GM12878 (cell line): ENCODE results near the gene ABCA3. TPM values are rescaled to one million over a fixed set of nuclear protein-coding genes. Genes with fewer than 3 reads are reported as not detected.

Source experiments
- ATAC-seq: fragments of 200-7000 bp; cut with Tn5 transposase; 3 replicates; pipeline ENCODE4 v1.9.1; 2020; ENCODE audit warnings: mild to moderate bottlenecking, moderate library complexity
- BruUV-seq: library from RNA; stranded (reverse); fragments of 400-500 nt; replicated peaks from 2 replicates; lab custom pipeline; 2021; lab: Mats Ljungman, UMichigan
- CTCF ChIA-PET: fragments of 300-600 bp; sonication (Branson Sonifier 250); formaldehyde crosslinking; extraction: SDS; loops from one replicate; lab custom pipeline; 2021; ENCODE audit warnings: inconsistent platforms; lab: Yijun Ruan, JAX
- POLR2A ChIA-PET: fragments of 350-600 bp; formaldehyde crosslinking; extraction: SDS; loops from one replicate; lab custom pipeline; 2021; ENCODE audit warnings: inconsistent platforms; lab: Charles Lee
- RAD21 ChIA-PET: fragments of 300-600 bp; sonication (Branson Sonifier 250); formaldehyde crosslinking; loops from one replicate; lab custom pipeline; 2023; ENCODE audit warnings: antibody characterized with exemption; ENCODE audit not compliant: unreplicated experiment; lab: Charles Lee
- SMC1A ChIA-PET: fragments of 300-600 bp; sonication (Branson Sonifier 250); formaldehyde crosslinking; loops from one replicate; lab custom pipeline; 2023; ENCODE audit not compliant: unreplicated experiment, uncharacterized antibody; lab: Charles Lee
- DNase-seq: peaks from one replicate; pipeline ENCODE4 v3.0.0-alpha.2; 2011; ENCODE audit warnings: low read depth, low spot score
- FAIRE-seq: peaks from 3 replicates; lab custom pipeline; 2011; peaks lifted over from hg19 to GRCh38; lab: Jason Lieb, UNC
- H2AFZ ChIP-seq: 2 replicates; pipeline ENCODE4 v1.6.0; 2011; ENCODE audit warnings: low read depth, low read length, control low read depth; ENCODE audit not compliant: control insufficient read depth
- H3K27ac ChIP-seq: 2 replicates; pipeline ENCODE4 v1.5.1; 2011; ENCODE audit warnings: control low read depth; ENCODE audit not compliant: control insufficient read depth, insufficient read depth
- H3K27me3 ChIP-seq, 2 experiments: replicated peaks in 1 of 2; 2 replicates each; pipeline versions ENCODE4 v1.6.0 to v1.6.1; 2011; ENCODE audit warnings: low read length in 1 of 2; ENCODE audit not compliant: control insufficient read depth in 2 of 2, insufficient read depth in 2 of 2
- H3K36me3 ChIP-seq, 2 experiments: 2 replicates each; pipeline ENCODE4 v1.5.1; 2011; ENCODE audit warnings: low read length in 1 of 2; ENCODE audit not compliant: control insufficient read depth in 2 of 2, insufficient read depth in 2 of 2
- H3K4me1 ChIP-seq: 2 replicates; pipeline ENCODE4 v1.6.1; 2011; ENCODE audit warnings: mild to moderate bottlenecking, low read length, moderate library complexity, mixed read lengths; ENCODE audit not compliant: control insufficient read depth, insufficient read depth
- H3K4me2 ChIP-seq: 2 replicates; pipeline ENCODE4 v1.6.0; 2011; ENCODE audit warnings: control low read depth; ENCODE audit not compliant: control insufficient read depth, insufficient read depth
- H3K4me3 ChIP-seq: fragments of 200-600 bp; sonication (generic); 2 replicates; pipeline ENCODE4 v1.5.1; 2016
- H3K79me2 ChIP-seq: 2 replicates; pipeline ENCODE4 v1.6.0; 2011; ENCODE audit warnings: low read length; ENCODE audit not compliant: control insufficient read depth, insufficient read depth
- H3K9ac ChIP-seq: 2 replicates; pipeline ENCODE4 v1.8.0; 2011; ENCODE audit warnings: low read length, control low read depth, mixed read lengths; ENCODE audit not compliant: control insufficient read depth, insufficient read depth
- H3K9me3 ChIP-seq: replicated peaks from 3 replicates; pipeline ENCODE4 v1.5.1; 2011; ENCODE audit warnings: mild to moderate bottlenecking, low read length; ENCODE audit not compliant: control insufficient read depth, insufficient read depth
- H4K20me1 ChIP-seq: 2 replicates; pipeline ENCODE4 v1.6.0; 2011; ENCODE audit not compliant: control insufficient read depth, insufficient read depth
- BMI1 ChIP-seq: fragments of 450-650 bp; IDR thresholded peaks from 2 replicates; pipeline ENCODE4 v1.6.1; 2016; ENCODE audit warnings: mild to moderate bottlenecking, moderate library complexity, borderline replicate concordance
- CEBPB ChIP-seq, 2 experiments: fragments of 150-350 bp in 1 of 2; IDR thresholded peaks; 2 replicates each; pipeline ENCODE4 v1.6.1; 2012 to 2014; ENCODE audit warnings: low read depth in 2 of 2, low read length in 2 of 2, borderline replicate concordance in 1 of 2, inconsistent platforms in 1 of 2
- HDGF ChIP-seq: fragments of 450-650 bp; IDR thresholded peaks from 2 replicates; pipeline ENCODE4 v1.6.1; 2016; ENCODE audit warnings: antibody characterized with exemption
- JUNB ChIP-seq: IDR thresholded peaks from 2 replicates; pipeline ENCODE4 v1.6.1; 2016; ENCODE audit warnings: antibody characterized with exemption, mild to moderate bottlenecking
- NR2C1 ChIP-seq: fragments of 450-650 bp; IDR thresholded peaks from 2 replicates; pipeline ENCODE4 v1.6.1; 2017; ENCODE audit warnings: antibody characterized with exemption, mild to moderate bottlenecking, moderate library complexity
- RAD21 ChIP-seq: IDR thresholded peaks from 2 replicates; pipeline ENCODE4 v1.6.1; 2011; ENCODE audit warnings: mild to moderate bottlenecking, low read depth, low read length, moderate library complexity; ENCODE audit not compliant: insufficient read depth
- RBBP5 ChIP-seq: fragments of 200-600 bp; sonication (generic); conservative IDR thresholded peaks from 2 replicates; pipeline ENCODE4 v1.6.1; 2016
- RUNX3 ChIP-seq: IDR thresholded peaks from 2 replicates; pipeline ENCODE4 v1.6.1; 2012; ENCODE audit warnings: low read length, inconsistent platforms
- SP1 ChIP-seq: IDR thresholded peaks from one replicate; pipeline ENCODE4 v1.6.1; 2011; ENCODE audit warnings: low read depth, low read length
- STAT1 ChIP-seq: fragments of 450-650 bp; conservative IDR thresholded peaks from 2 replicates; pipeline ENCODE4 v1.6.1; 2014; ENCODE audit warnings: antibody characterized with exemption, mild to moderate bottlenecking
- TARDBP ChIP-seq: IDR thresholded peaks from 2 replicates; pipeline ENCODE4 v1.6.1; 2016; ENCODE audit warnings: borderline replicate concordance
- ZZZ3 ChIP-seq: IDR thresholded peaks from 2 replicates; pipeline ENCODE4 v1.6.1; 2011; ENCODE audit warnings: low read depth; ENCODE audit not compliant: control insufficient read depth, insufficient read length
- WGBS: methylation state at CpG from one replicate; pipeline ENCODE4 v1.1.6; 2016; ENCODE audit warnings: low lambda C conversion rate; ENCODE audit not compliant: insufficient replicate concordance, insufficient coverage; ENCODE audit errors: missing lambda C conversion rate; 5-methylcytosine and 5-hydroxymethylcytosine counted together
- in situ Hi-C: fragments of 300-500 bp; cut with MboI; formaldehyde crosslinking; loops from 9 replicates; pipeline ENCODE4 v1.14.3; 2018; ENCODE audit warnings: mixed read lengths
- intact Hi-C: fragments of 100-400 bp; cut with micrococcal nuclease; formaldehyde crosslinking; loops from one replicate; pipeline ENCODE4 v1.14.2; 2022; ENCODE audit not compliant: unreplicated experiment
- polyA plus RNA-seq, 11 experiments: library from polyadenylated mRNA; depleted of rRNA in 4 of 11; unstranded in 6 of 11; stranded (reverse) in 5 of 11; fragments of >200 nt; fragmentation: Nextera tagmentation in 4 of 11; fragmentation: Illumina TruSeq in 1 of 11; extraction: Ambion mirVana in 4 of 11; extraction: Trizol in 1 of 11; gene quantifications; 1 replicate in 1 of 11; 2 replicates in 10 of 11; pipeline versions ENCODE4 v1.2.1 to v1.2.3, GENCODE V29; 2011 to 2016; ENCODE audit warnings: inconsistent platforms in 2 of 11, missing spikeins in 2 of 11, low read depth in 1 of 11
- total RNA-seq, 4 experiments: library from RNA; depleted of rRNA in 3 of 4; stranded (reverse); fragments of >200 nt in 3 of 4; fragmentation: Illumina TruSeq in 1 of 4; extraction: Trizol in 1 of 4; gene quantifications; 2 replicates each; pipeline versions ENCODE4 v1.2.1 to v1.2.3, GENCODE V29; 2013 to 2021
- TF ChIP-seq, protein P1 (sequence below): fragments of 450-650 bp; IDR thresholded peaks from 2 replicates; pipeline ENCODE4 v1.6.1; 2014; ENCODE audit warnings: mild to moderate bottlenecking
- TF ChIP-seq, protein P2 (sequence below): fragments of 450-650 bp; IDR thresholded peaks from 2 replicates; pipeline ENCODE4 v1.6.1; 2016; ENCODE audit warnings: mild to moderate bottlenecking, moderate library complexity, borderline replicate concordance

ABCA3 gene
- total and polyA plus RNA-seq, 10 of the 15 experiments (the other 5 are each of a cell fraction or from before 2014, with no cell fraction given): 0.71 to 17.6 (median 6.7) TPM

DNA sequence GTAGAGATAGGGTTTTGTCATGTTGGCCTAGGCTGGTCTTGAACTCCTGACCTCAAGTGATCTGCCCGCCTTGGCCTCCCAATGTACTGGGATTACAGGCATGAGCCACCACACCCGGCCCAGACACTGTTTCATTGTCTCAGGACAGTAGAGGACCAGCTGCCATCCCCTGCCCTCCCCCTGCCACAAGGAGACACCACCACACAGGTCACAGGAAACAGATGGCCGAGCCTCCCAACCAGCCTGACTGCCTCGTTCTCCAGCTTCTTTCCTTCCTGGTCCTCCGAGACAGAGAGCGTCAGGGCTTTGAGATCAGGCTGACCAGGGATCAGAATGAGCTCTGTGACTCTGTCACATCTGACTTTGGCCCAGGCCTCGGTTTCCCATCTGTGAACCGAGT lies 51.8 kb downstream of the ABCA3 start:
- no peak for FAIRE-seq
- in situ Hi-C loops: no loop called here

DNA sequence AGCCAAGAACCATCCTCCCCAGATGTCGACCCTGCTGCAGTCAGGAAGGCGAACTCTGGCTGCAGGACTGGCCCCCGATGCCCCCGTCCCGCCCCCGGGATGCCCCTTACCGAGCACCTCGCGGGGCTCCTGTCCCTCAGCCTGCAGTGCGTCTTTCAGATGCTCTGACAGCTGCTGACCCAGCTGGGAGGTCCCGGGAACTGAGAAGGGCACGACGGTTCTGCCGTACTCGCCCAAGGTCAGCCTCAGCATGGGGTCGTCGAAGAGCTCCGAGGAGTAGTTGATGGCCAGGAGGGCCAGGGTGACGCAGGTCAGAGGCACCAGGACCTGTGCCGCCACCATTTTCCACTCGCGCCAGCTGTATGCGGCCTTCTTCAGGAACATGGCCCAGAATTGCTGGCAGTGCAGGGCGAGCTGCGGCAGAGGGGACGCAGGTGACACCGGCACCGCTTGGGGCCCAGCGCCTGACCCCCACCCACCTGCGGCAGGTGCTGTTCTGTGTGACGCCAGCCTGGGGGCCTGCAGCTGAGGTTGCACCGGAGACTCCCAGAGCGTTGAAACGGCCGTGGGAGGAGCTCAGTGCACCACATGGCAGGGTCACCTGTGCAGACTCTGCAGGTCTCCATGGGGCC lies 52.5 kb downstream of the ABCA3 start:
- Histone ChIP-seq H3K27ac (no peak overlapping the region), H3K9me3 (no peaks in the 10 kb centered on the region), H3K4me3 (no peak overlapping the region), H2AFZ (no peak overlapping the region), H3K79me2 (no peaks in the 10 kb centered on the region), H3K36me3 (no peaks in the 10 kb centered on the region), H4K20me1 (no peaks in the 10 kb centered on the region), H3K4me2 (no peak overlapping the region), H3K9ac (no peak overlapping the region), H3K4me1 (no peaks in the 10 kb centered on the region), H3K27me3 (no peaks in the 10 kb centered on the region; a peak in 1 of 4 replicates)
- WGBS: 94% methylated on average over 33 of the region's 35 CpGs
- no TSS peak for BruUV-seq
- ChIA-PET RAD21 (no interaction called here), CTCF (no interaction called here), POLR2A (no interaction called here), SMC1A (no interaction called here)
- FAIRE-seq: no peak
- ATAC-seq: no peak
- intact Hi-C loops: no loop called here
- no peak for DNase-seq
- in situ Hi-C loops: no loop called here
- TF ChIP-seq JUNB (no peak), SP1 (no peak), NR2C1 (no peak), TARDBP (no peak), ZZZ3 (no peak), CEBPB (IDR thresholded peaks at IDR 0.05; ENCODE audit: borderline replicate concordance in 1 of 2, low read depth in 2 of 2, low read length in 2 of 2) (no peak), RBBP5 (no peak), STAT1 (no peak), HDGF (no peak), RUNX3 (no peak), RAD21 (no peak)
- TF ChIP-seq, protein P1, sequence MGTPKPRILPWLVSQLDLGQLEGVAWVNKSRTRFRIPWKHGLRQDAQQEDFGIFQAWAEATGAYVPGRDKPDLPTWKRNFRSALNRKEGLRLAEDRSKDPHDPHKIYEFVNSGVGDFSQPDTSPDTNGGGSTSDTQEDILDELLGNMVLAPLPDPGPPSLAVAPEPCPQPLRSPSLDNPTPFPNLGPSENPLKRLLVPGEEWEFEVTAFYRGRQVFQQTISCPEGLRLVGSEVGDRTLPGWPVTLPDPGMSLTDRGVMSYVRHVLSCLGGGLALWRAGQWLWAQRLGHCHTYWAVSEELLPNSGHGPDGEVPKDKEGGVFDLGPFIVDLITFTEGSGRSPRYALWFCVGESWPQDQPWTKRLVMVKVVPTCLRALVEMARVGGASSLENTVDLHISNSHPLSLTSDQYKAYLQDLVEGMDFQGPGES: no peak
- TF ChIP-seq, protein P2, sequence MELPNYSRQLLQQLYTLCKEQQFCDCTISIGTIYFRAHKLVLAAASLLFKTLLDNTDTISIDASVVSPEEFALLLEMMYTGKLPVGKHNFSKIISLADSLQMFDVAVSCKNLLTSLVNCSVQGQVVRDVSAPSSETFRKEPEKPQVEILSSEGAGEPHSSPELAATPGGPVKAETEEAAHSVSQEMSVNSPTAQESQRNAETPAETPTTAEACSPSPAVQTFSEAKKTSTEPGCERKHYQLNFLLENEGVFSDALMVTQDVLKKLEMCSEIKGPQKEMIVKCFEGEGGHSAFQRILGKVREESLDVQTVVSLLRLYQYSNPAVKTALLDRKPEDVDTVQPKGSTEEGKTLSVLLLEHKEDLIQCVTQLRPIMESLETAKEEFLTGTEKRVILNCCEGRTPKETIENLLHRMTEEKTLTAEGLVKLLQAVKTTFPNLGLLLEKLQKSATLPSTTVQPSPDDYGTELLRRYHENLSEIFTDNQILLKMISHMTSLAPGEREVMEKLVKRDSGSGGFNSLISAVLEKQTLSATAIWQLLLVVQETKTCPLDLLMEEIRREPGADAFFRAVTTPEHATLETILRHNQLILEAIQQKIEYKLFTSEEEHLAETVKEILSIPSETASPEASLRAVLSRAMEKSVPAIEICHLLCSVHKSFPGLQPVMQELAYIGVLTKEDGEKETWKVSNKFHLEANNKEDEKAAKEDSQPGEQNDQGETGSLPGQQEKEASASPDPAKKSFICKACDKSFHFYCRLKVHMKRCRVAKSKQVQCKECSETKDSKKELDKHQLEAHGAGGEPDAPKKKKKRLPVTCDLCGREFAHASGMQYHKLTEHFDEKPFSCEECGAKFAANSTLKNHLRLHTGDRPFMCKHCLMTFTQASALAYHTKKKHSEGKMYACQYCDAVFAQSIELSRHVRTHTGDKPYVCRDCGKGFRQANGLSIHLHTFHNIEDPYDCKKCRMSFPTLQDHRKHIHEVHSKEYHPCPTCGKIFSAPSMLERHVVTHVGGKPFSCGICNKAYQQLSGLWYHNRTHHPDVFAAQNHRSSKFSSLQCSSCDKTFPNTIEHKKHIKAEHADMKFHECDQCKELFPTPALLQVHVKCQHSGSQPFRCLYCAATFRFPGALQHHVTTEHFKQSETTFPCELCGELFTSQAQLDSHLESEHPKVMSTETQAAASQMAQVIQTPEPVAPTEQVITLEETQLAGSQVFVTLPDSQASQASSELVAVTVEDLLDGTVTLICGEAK: no peak

More for the DNA sequence above, 51.8 kb downstream of the ABCA3 start:
- ChIA-PET RAD21 (no interaction called here), POLR2A (interaction anchor here (0.6 kb wide), 1 partner anchor 25 kb away, joined by 3 read pairs; no protein-coding TSS in a partner anchor), CTCF (no interaction called here)
- DNase-seq (no peak), ATAC-seq (no peak)
- Histone ChIP-seq H3K27me3 (no peaks in the 10 kb centered on the region; a peak in 1 of 4 replicates), H3K36me3 (no peaks in the 10 kb centered on the region), H3K9me3 (no peaks in the 10 kb centered on the region), H2AFZ (no peak overlapping the region), H4K20me1 (no peaks in the 10 kb centered on the region)
- no TSS peak for BruUV-seq
- WGBS: 63% methylated on average over 8 of the region's 8 CpGs
- TF ChIP-seq ZZZ3: no peak
- no peak for TF ChIP-seq BMI1
- TF ChIP-seq, all 136 proteins: peak for 0
- H3K4me1 ChIP-seq: no peaks in the 10 kb centered on the region
- no peak overlapping the region for H3K4me2 ChIP-seq
- SMC1A ChIA-PET: no interaction called here
- H3K4me3 ChIP-seq: no peak overlapping the region
- H3K27ac ChIP-seq: no peak overlapping the region
- no peak overlapping the region for H3K9ac ChIP-seq
- no peaks in the 10 kb centered on the region for H3K79me2 ChIP-seq
- intact Hi-C loops: no loop called here
